Raji (cell line): ENCODE measurements around the gene ARMS2.

Source experiments
- POLR2A ChIP-seq: IDR thresholded peaks from 2 replicates; pipeline ENCODE4 v1.6.1; 2011; ENCODE audit warnings: low read depth, low read length, control low read depth; ENCODE audit not compliant: insufficient read depth

The ARMS2 gene

DNA sequence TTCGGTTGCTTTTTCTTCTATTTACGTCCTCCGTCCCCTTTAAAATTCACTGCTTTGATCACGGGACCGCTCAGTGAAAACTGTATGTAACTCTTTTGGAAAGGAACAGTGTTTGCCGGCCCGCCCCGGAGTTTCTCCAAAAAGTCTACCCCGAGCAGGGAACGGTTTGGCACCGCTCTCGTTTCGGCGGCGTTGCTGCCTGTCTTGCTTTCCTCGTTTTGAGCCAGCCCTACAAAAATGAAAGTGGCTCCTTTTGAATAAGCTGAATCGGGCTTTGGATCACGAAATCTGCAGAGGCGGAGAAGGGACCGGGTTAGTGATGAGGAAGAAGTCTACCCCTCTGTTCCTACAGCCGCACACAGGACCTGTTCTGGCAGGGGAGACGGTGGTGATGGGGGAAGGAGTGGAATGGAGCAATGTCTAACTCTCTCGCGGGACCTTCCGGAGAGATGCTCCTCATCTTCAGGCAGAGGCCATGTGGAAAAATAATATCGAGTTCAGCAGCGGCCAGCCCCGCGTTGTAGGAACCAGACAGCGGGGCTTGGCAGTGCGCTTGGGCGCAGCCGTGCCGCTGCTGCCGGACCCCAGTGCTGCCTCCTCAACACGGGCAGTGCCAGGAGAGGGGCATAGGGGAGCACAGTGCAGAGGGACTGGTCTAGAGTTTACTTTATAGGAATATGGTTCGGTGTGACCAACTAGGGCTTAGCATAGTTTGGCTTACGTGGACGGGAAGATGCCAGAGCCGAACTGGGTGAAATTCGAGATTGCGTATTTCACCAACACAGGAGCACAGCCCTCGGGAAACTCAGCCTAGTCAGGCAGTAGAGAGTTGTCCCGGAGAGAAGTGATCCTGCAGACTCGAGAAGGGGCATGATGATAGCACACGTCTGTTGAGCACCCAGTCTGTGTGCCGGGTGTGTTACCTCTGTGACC is 8.3 kb downstream of the ARMS2 start:
- no peak for TF ChIP-seq POLR2A

GRCh38 chr10:122463466-122464249 is 9.2 kb downstream of the ARMS2 start:
- no peak for TF ChIP-seq POLR2A

DNA sequence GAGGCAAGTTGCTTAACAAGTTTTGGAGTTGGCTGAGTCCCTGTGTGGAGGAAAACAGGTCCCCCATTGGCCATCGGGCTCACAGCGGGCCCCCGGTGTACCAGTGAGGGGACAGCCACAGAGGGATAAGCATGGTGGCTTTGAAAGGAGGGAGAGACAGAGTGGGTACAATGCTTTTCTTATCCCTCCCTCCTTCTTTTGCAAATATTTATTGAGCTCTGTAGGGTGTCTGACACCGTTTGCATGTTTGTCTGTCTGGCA is 9.7 kb downstream of the ARMS2 start:
- no peak for TF ChIP-seq POLR2A

DNA sequence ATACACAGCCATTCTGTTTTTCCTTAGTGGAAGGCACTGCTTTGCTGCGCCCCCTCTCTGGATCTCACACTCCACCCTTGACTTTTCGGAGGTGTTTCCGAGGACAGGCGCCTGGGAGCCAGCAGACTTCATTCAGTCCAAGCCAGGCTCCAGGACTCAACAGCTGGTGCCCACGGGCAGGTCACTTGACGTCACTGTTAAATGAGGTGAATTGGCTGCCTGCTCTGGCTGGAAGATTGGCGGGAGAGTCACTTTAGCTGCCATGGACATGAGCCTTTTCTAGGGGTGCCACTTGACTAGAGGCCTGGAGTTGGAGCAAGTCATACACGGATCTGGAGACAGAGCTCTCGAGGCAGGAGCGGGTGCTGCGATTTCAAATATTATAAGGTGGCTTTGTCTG is 10.1 kb downstream of the ARMS2 start:
- TF ChIP-seq POLR2A: no peak

- TF ChIP-seq POLR2A: no peak
Observed at GRCh38 chr10:122465401-122466040, 11.1 kb downstream of the ARMS2 start.

GRCh38 chr10:122466951-122467381 is 12.5 kb downstream of the ARMS2 start:
- no peak for TF ChIP-seq POLR2A

- TF ChIP-seq POLR2A: no peak
Observed at GRCh38 chr10:122467701-122468100, 13.2 kb downstream of the ARMS2 start.

GRCh38 chr10:122468307-122468925 is 14.0 kb downstream of the ARMS2 start:
- no peak for TF ChIP-seq POLR2A

DNA sequence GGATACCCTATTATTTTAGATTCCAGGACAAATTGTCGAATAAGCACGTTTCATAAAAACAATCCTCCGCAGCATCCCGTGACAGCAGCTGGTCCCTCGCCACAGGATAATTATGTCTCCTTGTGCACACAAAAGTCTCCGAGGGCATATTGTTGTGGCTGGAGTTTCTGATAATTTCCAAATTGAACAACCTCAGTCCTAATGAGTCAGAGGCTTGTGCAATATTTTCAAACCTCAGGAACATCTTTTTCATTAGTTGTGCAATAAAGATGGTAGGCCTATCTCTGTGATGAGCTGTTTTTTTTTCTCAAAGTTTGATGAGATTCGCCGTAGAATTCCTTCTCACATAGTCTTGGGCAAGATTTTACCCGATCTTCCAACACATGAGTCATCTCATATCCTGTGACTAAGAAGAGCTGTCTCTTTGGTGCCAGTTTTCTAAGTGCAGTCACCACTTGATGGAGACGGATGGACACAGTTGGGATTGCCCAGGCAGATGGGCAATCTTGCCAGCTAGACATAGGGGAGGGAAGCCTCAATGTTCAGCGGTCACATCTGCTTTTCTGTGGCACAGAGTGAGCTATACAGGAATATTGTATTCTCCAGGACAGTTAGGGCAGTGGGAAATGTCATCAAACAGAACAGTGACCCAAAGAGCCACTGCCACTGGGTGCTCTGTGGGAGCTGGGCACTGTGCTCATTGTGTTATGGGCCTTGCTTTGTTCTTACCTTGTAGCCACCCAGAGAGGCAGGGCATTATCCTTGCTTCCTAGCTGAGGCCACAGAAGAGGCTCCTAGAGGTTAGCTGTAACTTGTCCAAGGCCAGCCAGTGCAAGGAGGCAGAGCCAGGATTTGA is 14.7 kb downstream of the ARMS2 start:
- TF ChIP-seq POLR2A: no peak

DNA sequence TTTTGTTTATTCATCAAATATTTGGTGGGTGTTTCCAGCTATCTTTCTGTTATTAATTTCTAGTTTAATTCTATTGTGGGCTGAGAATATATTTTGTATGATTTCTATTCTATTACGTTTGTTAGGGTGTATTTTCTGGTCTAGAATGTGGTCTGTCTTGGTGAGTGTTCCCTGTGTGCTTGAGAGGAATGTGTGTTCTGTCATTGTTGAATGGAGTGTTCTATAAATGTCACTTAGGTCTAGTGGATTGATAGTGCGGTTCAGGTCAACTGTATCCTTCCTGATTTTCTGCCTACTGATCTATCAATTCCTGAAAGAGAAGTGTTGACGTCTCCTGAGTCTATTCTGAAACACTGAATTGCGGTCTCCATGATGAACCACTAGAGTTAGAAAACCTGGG is 15.4 kb downstream of the ARMS2 start:
- no peak for TF ChIP-seq POLR2A

- TF ChIP-seq POLR2A: no peak
Observed at GRCh38 chr10:122471531-122472177, 17.2 kb downstream of the ARMS2 start.

DNA sequence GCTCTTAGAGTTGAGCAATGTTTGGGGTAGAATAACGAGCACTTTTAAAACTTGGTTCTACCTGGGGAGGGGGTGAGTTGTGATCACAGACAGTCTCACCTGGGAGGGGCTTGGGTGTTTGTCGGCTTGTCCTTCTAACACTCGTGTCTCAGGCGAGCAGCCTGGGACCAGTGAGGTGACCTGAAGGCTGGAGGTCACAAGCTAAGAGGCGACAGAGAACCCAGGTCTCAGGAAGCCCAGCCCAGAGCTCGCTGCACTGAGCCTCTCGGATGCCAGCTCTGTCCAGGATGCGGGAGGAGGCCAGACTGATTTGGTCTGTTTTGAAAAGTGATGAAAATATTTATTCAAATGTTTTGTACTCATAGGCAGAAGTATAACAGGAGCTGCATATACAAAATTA is 18.7 kb downstream of the ARMS2 start:
- TF ChIP-seq POLR2A: no peak

DNA sequence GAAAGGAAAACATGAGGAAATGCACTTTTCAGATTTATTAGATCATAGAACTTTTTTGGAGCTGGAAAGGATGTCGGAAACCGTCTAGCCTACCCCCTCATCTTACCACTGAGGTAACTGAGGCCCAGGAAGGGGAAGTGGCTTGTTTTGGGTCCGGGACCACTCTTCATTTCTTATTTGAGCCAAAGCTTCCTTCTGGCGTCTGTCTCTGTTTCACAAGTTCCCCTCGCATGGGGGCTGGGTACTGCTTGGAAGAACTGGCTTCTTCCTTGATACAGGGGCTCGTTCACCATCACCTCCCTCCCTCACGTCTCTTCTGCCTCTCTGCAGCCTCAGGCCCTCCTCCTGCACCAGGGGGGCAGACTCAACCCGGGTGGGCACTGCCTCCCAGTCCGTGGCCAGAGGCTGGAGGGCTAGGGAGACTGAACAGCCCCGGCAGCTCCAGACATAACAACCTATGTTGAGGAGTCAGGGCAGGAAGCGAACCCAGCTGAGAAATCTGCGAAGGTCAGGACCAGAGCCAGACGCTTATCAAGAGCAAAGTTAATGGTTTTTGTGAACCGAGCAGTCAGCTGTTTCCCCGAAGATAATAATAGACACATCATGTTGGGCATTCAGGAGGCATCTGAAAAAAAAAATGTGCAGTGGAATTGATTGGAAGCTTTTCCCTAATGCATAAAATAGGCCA is 19.8 kb downstream of the ARMS2 start:
- no peak for TF ChIP-seq POLR2A
